ENCODE measurements around the gene DNAJC1. TPM values are rescaled to one million over a fixed set of nuclear protein-coding genes. Genes with fewer than 3 reads are reported as not detected.
A peak's percentile ranks its signal among the peaks of the same experiment; 100 is the strongest.

DNAJC1 gene
- total RNA-seq, 2 experiments from 2014 or later: 16.8 to 19.3 TPM

DNA sequence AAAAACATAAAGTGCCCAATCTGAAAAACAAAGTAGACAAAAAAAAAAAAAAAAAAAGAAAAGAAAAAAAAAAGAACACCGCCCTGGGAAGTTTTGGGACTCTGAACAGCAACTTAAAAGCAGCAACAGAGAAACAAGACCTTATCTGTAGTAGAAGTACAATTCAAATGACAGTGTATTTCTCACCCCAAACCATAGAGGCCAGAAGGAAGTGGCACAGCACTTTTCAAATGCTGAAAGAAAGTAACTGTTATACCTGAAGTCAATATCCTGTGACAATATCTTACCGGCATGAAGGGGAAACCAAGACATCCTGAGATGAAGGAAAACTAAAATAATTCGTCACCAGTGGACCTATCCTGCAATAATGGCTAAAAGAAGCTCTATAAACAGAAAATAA lies 112.1 kb downstream of the DNAJC1 start:
- Mint-ChIP-seq H3K4me1 (ENCODE audit: low read depth) (peaks cover 42% of the 10 kb centered on the region), H3K4me3 (no peak overlapping the region), H3K9me3 (peaks cover 9% of the 10 kb centered on the region), H3K27ac (peak overlapping the region; percentile 13), H3K27me3 (no peaks in the 10 kb centered on the region), H3K36me3 (ENCODE audit: low read depth) (peaks cover 73% of the 10 kb centered on the region)
- DNase-seq (peak in 1 of 14 experiments; percentile 47), ATAC-seq (ENCODE audit: poor library complexity) (no peak)
- peaks cover 13 to 14% of the 10 kb centered on the region in 2 experiments for H3K9me3 ChIP-seq (ENCODE audit: control insufficient read depth in 1 of 2, insufficient read depth in 1 of 2, low read length in 2 of 2)
- CTCF ChIA-PET: no interaction called here
- H3K4me3 ChIP-seq (ENCODE audit: low read length): no peak overlapping the region
- peaks cover 11% of the 10 kb centered on the region for H3K4me1 ChIP-seq (ENCODE audit: insufficient read depth, low read length)
- intact Hi-C loops (cut with DNase I, micrococcal nuclease): no loop called here
- TF ChIP-seq, protein P1, sequence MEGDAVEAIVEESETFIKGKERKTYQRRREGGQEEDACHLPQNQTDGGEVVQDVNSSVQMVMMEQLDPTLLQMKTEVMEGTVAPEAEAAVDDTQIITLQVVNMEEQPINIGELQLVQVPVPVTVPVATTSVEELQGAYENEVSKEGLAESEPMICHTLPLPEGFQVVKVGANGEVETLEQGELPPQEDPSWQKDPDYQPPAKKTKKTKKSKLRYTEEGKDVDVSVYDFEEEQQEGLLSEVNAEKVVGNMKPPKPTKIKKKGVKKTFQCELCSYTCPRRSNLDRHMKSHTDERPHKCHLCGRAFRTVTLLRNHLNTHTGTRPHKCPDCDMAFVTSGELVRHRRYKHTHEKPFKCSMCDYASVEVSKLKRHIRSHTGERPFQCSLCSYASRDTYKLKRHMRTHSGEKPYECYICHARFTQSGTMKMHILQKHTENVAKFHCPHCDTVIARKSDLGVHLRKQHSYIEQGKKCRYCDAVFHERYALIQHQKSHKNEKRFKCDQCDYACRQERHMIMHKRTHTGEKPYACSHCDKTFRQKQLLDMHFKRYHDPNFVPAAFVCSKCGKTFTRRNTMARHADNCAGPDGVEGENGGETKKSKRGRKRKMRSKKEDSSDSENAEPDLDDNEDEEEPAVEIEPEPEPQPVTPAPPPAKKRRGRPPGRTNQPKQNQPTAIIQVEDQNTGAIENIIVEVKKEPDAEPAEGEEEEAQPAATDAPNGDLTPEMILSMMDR (IDR thresholded peaks at IDR 0.05): no peak
- POLR2A ChIA-PET: interaction anchor here (0.7 kb wide), 1 partner anchor 145 kb away, joined by 3 read pairs; no protein-coding TSS in a partner anchor
- peaks cover 3% of the 10 kb centered on the region for H3K36me3 ChIP-seq (ENCODE audit: insufficient read depth, low read length)
- no peak overlapping the region for H3K27ac ChIP-seq (ENCODE audit: low read depth in 1 of 2, low read length in 2 of 2)
- H3K27me3 ChIP-seq (ENCODE audit: control insufficient read depth in 1 of 2, insufficient read depth in 2 of 2, low read length in 2 of 2): no peaks in the 10 kb centered on the region

DNA sequence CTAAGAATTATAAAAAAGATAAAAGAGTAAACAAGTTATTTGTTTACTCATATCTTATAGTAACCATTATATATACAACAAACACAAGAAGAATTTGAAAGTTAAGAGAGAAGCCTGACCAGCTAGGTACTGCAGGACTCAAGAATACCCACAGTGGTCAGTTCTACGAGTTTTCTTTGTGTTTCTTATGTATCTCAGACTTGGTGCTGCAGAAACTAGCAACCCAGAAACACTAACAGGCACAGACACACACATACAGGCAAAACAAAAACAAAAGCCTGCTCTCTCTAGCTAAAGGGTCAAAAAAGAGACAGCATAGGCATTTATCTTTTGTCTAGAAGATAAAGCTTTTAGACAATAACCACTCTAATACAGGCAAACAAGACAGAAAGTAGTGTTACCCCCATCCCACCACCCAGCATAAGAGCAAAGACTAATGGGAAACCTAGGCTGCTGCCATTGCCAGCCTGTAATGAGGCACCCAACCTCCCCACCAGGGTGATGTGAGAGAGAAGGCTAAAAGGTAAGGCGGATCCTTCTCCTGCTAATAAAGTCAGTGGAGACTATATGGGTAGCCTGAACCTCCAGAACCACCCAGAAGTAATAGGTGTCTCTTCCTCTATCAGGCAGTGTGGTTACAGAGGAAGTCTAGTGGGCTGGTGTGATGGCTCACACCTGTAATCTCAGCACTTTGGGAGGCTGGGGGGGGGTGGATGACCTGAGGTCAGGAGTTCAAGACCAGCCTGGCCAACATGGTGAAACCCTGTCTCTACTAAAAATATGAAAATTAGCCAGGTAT lies 113.9 kb downstream of the DNAJC1 start:
- DNase-seq (no peak), ATAC-seq (ENCODE audit: poor library complexity) (no peak)
- ChIA-PET CTCF (interaction anchor here (1.3 kb wide), 1 partner anchor 16 kb away, joined by 3 read pairs; no protein-coding TSS in a partner anchor), POLR2A (no interaction called here)
- Histone ChIP-seq H3K4me1 (ENCODE audit: insufficient read depth, low read length) (peaks cover 11% of the 10 kb centered on the region), H3K27me3 (ENCODE audit: control insufficient read depth in 1 of 2, insufficient read depth in 2 of 2, low read length in 2 of 2) (no peaks in the 10 kb centered on the region), H3K36me3 (ENCODE audit: insufficient read depth, low read length) (peaks cover 3% of the 10 kb centered on the region), H3K4me3 (ENCODE audit: low read length) (no peak overlapping the region), H3K9me3 (ENCODE audit: control insufficient read depth in 1 of 2, insufficient read depth in 1 of 2, low read length in 2 of 2) (peaks cover 13 to 14% of the 10 kb centered on the region in 2 experiments), H3K27ac (ENCODE audit: low read depth in 1 of 2, low read length in 2 of 2) (no peak overlapping the region)
- H3K4me3 Mint-ChIP-seq: no peak overlapping the region
- no peaks in the 10 kb centered on the region for H3K27me3 Mint-ChIP-seq
- TF ChIP-seq, protein P1 (IDR thresholded peaks at IDR 0.05): no peak
- intact Hi-C loops (cut with DNase I, micrococcal nuclease): no loop called here
- H3K27ac Mint-ChIP-seq: no peak overlapping the region
- peaks cover 75% of the 10 kb centered on the region for H3K36me3 Mint-ChIP-seq (ENCODE audit: low read depth)
- peaks cover 20% of the 10 kb centered on the region for H3K9me3 Mint-ChIP-seq
- H3K4me1 Mint-ChIP-seq (ENCODE audit: low read depth): peaks cover 49% of the 10 kb centered on the region

GRCh38 chr10:21888959-21889358 lies 114.6 kb downstream of the DNAJC1 start:
- POLR2A ChIA-PET: no interaction called here
- peak in 7 of 14 experiments; percentile 3 to 49 (median 31) for DNase-seq
- intact Hi-C loops (cut with DNase I, micrococcal nuclease): no loop called here
- TF ChIP-seq, protein P1 (IDR thresholded peaks at IDR 0.05): no peak
- Mint-ChIP-seq H3K4me1 (ENCODE audit: low read depth) (peaks cover 49% of the 10 kb centered on the region), H3K9me3 (peaks cover 20% of the 10 kb centered on the region), H3K36me3 (ENCODE audit: low read depth) (peaks cover 67% of the 10 kb centered on the region), H3K27me3 (no peaks in the 10 kb centered on the region), H3K4me3 (peak overlapping the region; percentile 34), H3K27ac (no peak overlapping the region)
- no peak overlapping the region for H3K27ac ChIP-seq (ENCODE audit: low read depth in 1 of 2, low read length in 2 of 2)
- ATAC-seq (ENCODE audit: poor library complexity): peak; percentile 88
- peaks cover 3% of the 10 kb centered on the region for H3K36me3 ChIP-seq (ENCODE audit: insufficient read depth, low read length)
- H3K27me3 ChIP-seq (ENCODE audit: control insufficient read depth in 1 of 2, insufficient read depth in 2 of 2, low read length in 2 of 2): no peaks in the 10 kb centered on the region
- CTCF ChIA-PET: interaction anchor here (0.8 to 1.3 kb wide), 3 partner anchors 17 to 417 kb away, joined by 3 read pairs; no protein-coding TSS in a partner anchor
- H3K4me1 ChIP-seq (ENCODE audit: insufficient read depth, low read length): peaks cover 11% of the 10 kb centered on the region
- no peak overlapping the region for H3K4me3 ChIP-seq (ENCODE audit: low read length)
- H3K9me3 ChIP-seq (ENCODE audit: control insufficient read depth in 1 of 2, insufficient read depth in 1 of 2, low read length in 2 of 2): peaks cover 9 to 12% of the 10 kb centered on the region in 2 experiments

Measured in CD4-positive, alpha-beta T cell (primary cell).